Ecto neural progenitor cell (in vitro differentiated cells): Measurements from ENCODE around the gene LIMS4.
"Not testable (repeated sequence)": the region's sequence is repeated elsewhere in the genome, so short reads cannot be mapped to it uniquely, and the experiment has no call there.

Source experiments
- DNase-seq: peaks from one replicate; pipeline ENCODE4 v3.0.0-alpha.2; 2018; ENCODE audit warnings: low spot score

LIMS4 gene

GRCh38 chr2:110472171-110473058 lies at the start of gene LIMS4:
Gene LIMS4 (minus strand): TSS chr2:110472816. CDS start chr2:110472778, 38 bp downstream.
- not testable (repeated sequence) for DNase-seq

- not testable (repeated sequence) for DNase-seq
Observed at GRCh38 chr2:110499755-110500377, 27.2 kb upstream of the LIMS4 start.

GRCh38 chr2:110496027-110496426 lies 23.4 kb upstream of the LIMS4 start:
- not testable (repeated sequence) for DNase-seq

GRCh38 chr2:110494488-110494887 lies 21.9 kb upstream of the LIMS4 start:
- DNase-seq = not testable (repeated sequence)

GRCh38 chr2:110488991-110489390 lies 16.4 kb upstream of the LIMS4 start:
- DNase-seq = not testable (repeated sequence)

GRCh38 chr2:110482697-110483096 lies 10.1 kb upstream of the LIMS4 start:
- DNase-seq = not testable (repeated sequence)

GRCh38 chr2:110481200-110481599 lies 8.6 kb upstream of the LIMS4 start:
- DNase-seq = not testable (repeated sequence)

GRCh38 chr2:110480084-110480483 lies 7.5 kb upstream of the LIMS4 start:
- not testable (repeated sequence) for DNase-seq

GRCh38 chr2:110477370-110477769 lies 4.8 kb upstream of the LIMS4 start:
- not testable (repeated sequence) for DNase-seq

- not testable (repeated sequence) for DNase-seq
Observed at GRCh38 chr2:110476952-110477351, 4.3 kb upstream of the LIMS4 start.

GRCh38 chr2:110475627-110476359 lies 3.2 kb upstream of the LIMS4 start:
- DNase-seq = not testable (repeated sequence)

GRCh38 chr2:110474898-110475297 lies 2.3 kb upstream of the LIMS4 start:
- not testable (repeated sequence) for DNase-seq

- DNase-seq = not testable (repeated sequence)
Observed at GRCh38 chr2:110473059-110473358, 393 bp upstream of the LIMS4 start.

GRCh38 chr2:110468921-110469320 lies 3.7 kb downstream of the LIMS4 start:
- DNase-seq = not testable (repeated sequence)

- DNase-seq = not testable (repeated sequence)
Observed at GRCh38 chr2:110465312-110465711, 7.3 kb downstream of the LIMS4 start.

GRCh38 chr2:110462458-110462857 lies 10.2 kb downstream of the LIMS4 start:
- DNase-seq = not testable (repeated sequence)

GRCh38 chr2:110460318-110460717 lies 12.3 kb downstream of the LIMS4 start:
- not testable (repeated sequence) for DNase-seq

GRCh38 chr2:110457214-110457590 lies 15.4 kb downstream of the LIMS4 start:
- not testable (repeated sequence) for DNase-seq

GRCh38 chr2:110456291-110457213 lies 16.1 kb downstream of the LIMS4 start:
- DNase-seq = not testable (repeated sequence)

GRCh38 chr2:110455080-110455670 lies 17.4 kb downstream of the LIMS4 start:
- DNase-seq = not testable (repeated sequence)

- DNase-seq = not testable (repeated sequence)
Observed at GRCh38 chr2:110450951-110451350, 21.7 kb downstream of the LIMS4 start.
